Activated T-helper 1 cell treated with Interleukin-2 at 50 U/mL for 16 hours (primary cell): Measurements from ENCODE around the gene ADGRB2.

Experiments used
- DNase-seq: peaks from one replicate; pipeline ENCODE4 v3.0.0-alpha.2; 2020; ENCODE audit warnings: low read depth

ADGRB2 gene

GRCh38 chr1:31697369-31697984 is 66.7 kb downstream of the ADGRB2 start:
- DNase-seq = no peak

GRCh38 chr1:31696242-31696641 is 67.9 kb downstream of the ADGRB2 start:
- DNase-seq = no peak

GRCh38 chr1:31695327-31695726 is 68.8 kb downstream of the ADGRB2 start:
- no peak for DNase-seq

GRCh38 chr1:31694964-31695313 is 69.2 kb downstream of the ADGRB2 start:
- DNase-seq = no peak

GRCh38 chr1:31694069-31694963 is 69.8 kb downstream of the ADGRB2 start:
- no peak for DNase-seq

GRCh38 chr1:31693231-31693630 is 70.9 kb downstream of the ADGRB2 start:
- DNase-seq = no peak

GRCh38 chr1:31691951-31692350 is 72.2 kb downstream of the ADGRB2 start:
- no peak for DNase-seq

GRCh38 chr1:31691446-31691845 is 72.7 kb downstream of the ADGRB2 start:
- DNase-seq = no peak

GRCh38 chr1:31690921-31691320 is 73.2 kb downstream of the ADGRB2 start:
- no peak for DNase-seq

GRCh38 chr1:31689854-31690253 is 74.3 kb downstream of the ADGRB2 start:
- no peak for DNase-seq

GRCh38 chr1:31689379-31689778 is 74.8 kb downstream of the ADGRB2 start:
- DNase-seq = no peak

- no peak for DNase-seq
These were observed 75.8 kb downstream of the ADGRB2 start for GRCh38 chr1:31688233-31688918.

- DNase-seq = no peak
These were observed 76.5 kb downstream of the ADGRB2 start for GRCh38 chr1:31687601-31688000.

GRCh38 chr1:31685795-31686194 is 78.3 kb downstream of the ADGRB2 start:
- DNase-seq = no peak

- DNase-seq = no peak
These were observed 80.1 kb downstream of the ADGRB2 start for GRCh38 chr1:31683997-31684396.

- DNase-seq = no peak
These were observed 82.7 kb downstream of the ADGRB2 start for GRCh38 chr1:31681415-31681814.

GRCh38 chr1:31679676-31680230 is 84.4 kb downstream of the ADGRB2 start:
- DNase-seq = no peak

GRCh38 chr1:31679091-31679490 is 85.0 kb downstream of the ADGRB2 start:
- DNase-seq = no peak

GRCh38 chr1:31678681-31679080 is 85.5 kb downstream of the ADGRB2 start:
- DNase-seq = no peak

- no peak for DNase-seq
These were observed 86.2 kb downstream of the ADGRB2 start for GRCh38 chr1:31677949-31678348.

GRCh38 chr1:31677401-31677800 is 86.7 kb downstream of the ADGRB2 start:
- DNase-seq = no peak
